Astrocyte (in vitro differentiated cells and primary cell): Measurements from ENCODE around the gene PBX3. TPM values are rescaled to one million over a fixed set of nuclear protein-coding genes. Genes with fewer than 3 reads are reported as not detected.

ENCODE experiments used
- DNase-seq: peaks from one replicate; pipeline ENCODE4 v3.0.0-alpha.2; 2010; ENCODE audit warnings: low read depth
- FAIRE-seq: peaks from 2 replicates; lab custom pipeline; 2011; peaks lifted over from hg19 to GRCh38; lab: Jason Lieb, UNC
- H2AFZ ChIP-seq: 2 replicates; pipeline ENCODE4 v1.6.0; 2012; ENCODE audit warnings: low read depth, low read length, inconsistent platforms
- H3K27ac ChIP-seq: 2 replicates; pipeline ENCODE4 v1.5.1; 2011; ENCODE audit warnings: low read depth, low read length, inconsistent platforms
- H3K27me3 ChIP-seq: 2 replicates; pipeline ENCODE4 v1.6.0; 2011; ENCODE audit warnings: low read length, inconsistent platforms; ENCODE audit not compliant: insufficient read depth
- H3K36me3 ChIP-seq: 2 replicates; pipeline ENCODE4 v1.5.1; 2011; ENCODE audit warnings: low read length, inconsistent platforms; ENCODE audit not compliant: insufficient read depth
- H3K4me1 ChIP-seq: 2 replicates; pipeline ENCODE4 v1.5.1; 2011; ENCODE audit warnings: low read length, inconsistent platforms; ENCODE audit not compliant: insufficient read depth
- H3K4me2 ChIP-seq: 2 replicates; pipeline ENCODE4 v1.6.0; 2012; ENCODE audit warnings: low read length, inconsistent platforms
- H3K4me3 ChIP-seq: 2 replicates; pipeline ENCODE4 v1.5.1; 2011; ENCODE audit warnings: low read depth, mild to moderate bottlenecking, low read length, inconsistent platforms; ENCODE audit not compliant: insufficient read depth
- H3K79me2 ChIP-seq: 2 replicates; pipeline ENCODE4 v1.6.0; 2012; ENCODE audit warnings: mild to moderate bottlenecking, low read length, inconsistent platforms; ENCODE audit not compliant: insufficient read depth
- H3K9ac ChIP-seq: 2 replicates; pipeline ENCODE4 v1.6.0; 2012; ENCODE audit warnings: mild to moderate bottlenecking, low read length, inconsistent platforms
- H3K9me3 ChIP-seq: 2 replicates; pipeline ENCODE4 v1.5.1; 2012; ENCODE audit warnings: low read depth, mild to moderate bottlenecking, low read length, inconsistent platforms; ENCODE audit not compliant: insufficient read depth
- H4K20me1 ChIP-seq: 2 replicates; pipeline ENCODE4 v1.6.0; 2012; ENCODE audit warnings: low read length, inconsistent platforms; ENCODE audit not compliant: insufficient read depth
- H3K27ac Mint-ChIP-seq: one replicate; pipeline ENCODE4 v1.8.0; 2021; ENCODE audit warnings: mild to moderate bottlenecking, mixed read lengths; ENCODE audit not compliant: unreplicated experiment
- H3K27me3 Mint-ChIP-seq: one replicate; pipeline ENCODE4 v1.8.0; 2021; ENCODE audit warnings: low read depth, mixed read lengths; ENCODE audit not compliant: unreplicated experiment
- H3K36me3 Mint-ChIP-seq: one replicate; pipeline ENCODE4 v1.8.0; 2021; ENCODE audit warnings: low read depth, mixed read lengths; ENCODE audit not compliant: unreplicated experiment
- H3K4me1 Mint-ChIP-seq: one replicate; pipeline ENCODE4 v1.8.0; 2021; ENCODE audit warnings: low read depth, mixed read lengths; ENCODE audit not compliant: unreplicated experiment
- H3K4me3 Mint-ChIP-seq: one replicate; pipeline ENCODE4 v1.8.0; 2021; ENCODE audit warnings: mild to moderate bottlenecking, moderate library complexity, mixed read lengths; ENCODE audit not compliant: unreplicated experiment
- H3K9me3 Mint-ChIP-seq: one replicate; pipeline ENCODE4 v1.8.0; 2021; ENCODE audit warnings: mild to moderate bottlenecking, mixed read lengths; ENCODE audit not compliant: unreplicated experiment
- CTCF ChIP-seq: IDR thresholded peaks from 2 replicates; pipeline ENCODE4 v1.5.1; 2011; ENCODE audit warnings: low read depth, mild to moderate bottlenecking, inconsistent platforms, low read length, moderate library complexity; ENCODE audit not compliant: insufficient read depth
- EZH2 ChIP-seq: IDR thresholded peaks from 2 replicates; pipeline ENCODE4 v1.6.1; 2012; ENCODE audit warnings: mild to moderate bottlenecking, low read length, inconsistent platforms; ENCODE audit not compliant: insufficient read depth
- total RNA-seq: library from RNA; stranded (reverse); gene quantifications from 2 replicates; pipeline ENCODE4 v1.2.1, GENCODE V29; 2021

PBX3 gene
- total RNA-seq, 1 donor from 2014 or later, result 51.2 TPM

- H3K79me2 ChIP-seq, result peaks cover 78% of the 10 kb centered on the region
- H3K4me1 ChIP-seq, result no peaks in the 10 kb centered on the region
- FAIRE-seq (no peak), DNase-seq (no peak)
- no peak overlapping the region for H3K4me2 ChIP-seq
- H3K4me1 Mint-ChIP-seq, result peaks cover 3% of the 10 kb centered on the region
- H3K4me3 ChIP-seq, result no peak overlapping the region
- H3K27ac ChIP-seq, result no peak overlapping the region
- H3K36me3 ChIP-seq, result no peaks in the 10 kb centered on the region
- H3K27ac Mint-ChIP-seq, result no peak overlapping the region
- peaks cover 2% of the 10 kb centered on the region for H3K36me3 Mint-ChIP-seq
- no peaks in the 10 kb centered on the region for H3K9me3 Mint-ChIP-seq
- no peaks in the 10 kb centered on the region for H4K20me1 ChIP-seq
- no peaks in the 10 kb centered on the region for H3K27me3 ChIP-seq
- no peak overlapping the region for H2AFZ ChIP-seq
- no peaks in the 10 kb centered on the region for H3K9me3 ChIP-seq
- no peak overlapping the region for H3K9ac ChIP-seq
- no peaks in the 10 kb centered on the region for H3K27me3 Mint-ChIP-seq
- H3K4me3 Mint-ChIP-seq, result no peak overlapping the region
- TF ChIP-seq EZH2, result no peak
- no peak for TF ChIP-seq CTCF
Observed at GRCh38 chr9:125847735-125848134, 100.6 kb downstream of the PBX3 start.

GRCh38 chr9:125850106-125850632 lies 103.0 kb downstream of the PBX3 start:
- Histone ChIP-seq H3K4me1 (no peaks in the 10 kb centered on the region), H3K36me3 (no peaks in the 10 kb centered on the region), H2AFZ (no peak overlapping the region), H3K4me3 (no peak overlapping the region), H3K27ac (no peak overlapping the region), H3K79me2 (peaks cover 72% of the 10 kb centered on the region), H3K4me2 (no peak overlapping the region), H3K27me3 (no peaks in the 10 kb centered on the region), H3K9me3 (no peaks in the 10 kb centered on the region), H3K9ac (no peak overlapping the region), H4K20me1 (no peaks in the 10 kb centered on the region)
- H3K4me1 Mint-ChIP-seq, result peaks cover 4% of the 10 kb centered on the region
- H3K36me3 Mint-ChIP-seq, result peaks cover 2% of the 10 kb centered on the region
- H3K9me3 Mint-ChIP-seq, result no peaks in the 10 kb centered on the region
- no peaks in the 10 kb centered on the region for H3K27me3 Mint-ChIP-seq
- no peak for FAIRE-seq
- no peak for DNase-seq
- H3K4me3 Mint-ChIP-seq, result no peak overlapping the region
- no peak overlapping the region for H3K27ac Mint-ChIP-seq
- TF ChIP-seq CTCF (no peak), EZH2 (no peak)

- Histone ChIP-seq H3K9me3 (no peaks in the 10 kb centered on the region), H4K20me1 (peaks cover 4% of the 10 kb centered on the region), H3K4me2 (no peak overlapping the region), H3K4me3 (no peak overlapping the region), H3K36me3 (no peaks in the 10 kb centered on the region), H3K27ac (no peak overlapping the region), H2AFZ (no peak overlapping the region), H3K27me3 (no peaks in the 10 kb centered on the region), H3K4me1 (no peaks in the 10 kb centered on the region), H3K9ac (no peak overlapping the region), H3K79me2 (peaks cover 70% of the 10 kb centered on the region)
- DNase-seq (no peak), FAIRE-seq (no peak)
- H3K4me1 Mint-ChIP-seq, result peaks cover 4% of the 10 kb centered on the region
- H3K36me3 Mint-ChIP-seq, result peaks cover 2% of the 10 kb centered on the region
- H3K27me3 Mint-ChIP-seq, result no peaks in the 10 kb centered on the region
- no peak overlapping the region for H3K4me3 Mint-ChIP-seq
- H3K27ac Mint-ChIP-seq, result no peak overlapping the region
- H3K9me3 Mint-ChIP-seq, result no peaks in the 10 kb centered on the region
- TF ChIP-seq EZH2 (no peak), CTCF (no peak)
Observed at GRCh38 chr9:125850763-125851162, 103.6 kb downstream of the PBX3 start.
